IPS-15b (cell line): ENCODE results near the gene ELK3.
A peak's percentile ranks its signal among the peaks of the same experiment; 100 is the strongest.

Source experiments
- H3K27me3 ChIP-seq: one replicate; pipeline ENCODE4 v1.6.1; 2013; ENCODE audit warnings: low read length; ENCODE audit not compliant: control insufficient read depth, insufficient read depth
- H3K36me3 ChIP-seq: one replicate; pipeline ENCODE4 v1.6.1; 2013; ENCODE audit warnings: low read length; ENCODE audit not compliant: control insufficient read depth, insufficient read depth
- H3K4me1 ChIP-seq: one replicate; pipeline ENCODE4 v1.6.1; 2013; ENCODE audit warnings: mild to moderate bottlenecking, low read length; ENCODE audit not compliant: control insufficient read depth, insufficient read depth
- H3K4me3 ChIP-seq: one replicate; pipeline ENCODE4 v1.5.1; 2013; ENCODE audit warnings: low read depth, low read length
- H3K9ac ChIP-seq: one replicate; pipeline ENCODE4 v1.6.1; 2013; ENCODE audit warnings: low read depth, mild to moderate bottlenecking, low read length
- H3K9me3 ChIP-seq: one replicate; pipeline ENCODE4 v1.6.1; 2013; ENCODE audit warnings: mild to moderate bottlenecking, low read length; ENCODE audit not compliant: control insufficient read depth, insufficient read depth

ELK3 gene

GRCh38 chr12:96193725-96194575, at the start of gene ELK3:
ELK3 (plus strand) TSS chr12:96194375.
- Histone ChIP-seq H3K4me1 (peaks cover 2% of the 10 kb centered on the region), H3K27me3 (peaks cover 11% of the 10 kb centered on the region), H3K36me3 (no peaks in the 10 kb centered on the region), H3K9ac (no peak within 1 kb of the TSS), H3K4me3 (peak within 1 kb of the TSS; percentile 85), H3K9me3 (no peaks in the 10 kb centered on the region)

- no peaks in the 10 kb centered on the region for H3K27me3 ChIP-seq
- H3K9ac ChIP-seq = no peak overlapping the region
- H3K9me3 ChIP-seq = no peaks in the 10 kb centered on the region
- no peaks in the 10 kb centered on the region for H3K36me3 ChIP-seq
- H3K4me3 ChIP-seq = no peak overlapping the region
- no peaks in the 10 kb centered on the region for H3K4me1 ChIP-seq
Measured at GRCh38 chr12:96146747-96147146, 47.4 kb upstream of the ELK3 start.

- Histone ChIP-seq H3K36me3 (no peaks in the 10 kb centered on the region), H3K9ac (no peak overlapping the region), H3K4me3 (no peak overlapping the region), H3K4me1 (no peaks in the 10 kb centered on the region), H3K9me3 (no peaks in the 10 kb centered on the region), H3K27me3 (no peaks in the 10 kb centered on the region)
Measured at GRCh38 chr12:96150442-96150841, 43.7 kb upstream of the ELK3 start.

- Histone ChIP-seq H3K36me3 (no peaks in the 10 kb centered on the region), H3K4me3 (no peak overlapping the region), H3K9me3 (no peaks in the 10 kb centered on the region), H3K4me1 (no peaks in the 10 kb centered on the region), H3K27me3 (no peaks in the 10 kb centered on the region), H3K9ac (no peak overlapping the region)
Measured at GRCh38 chr12:96152164-96152563, 42.0 kb upstream of the ELK3 start.

GRCh38 chr12:96153131-96153725, 40.9 kb upstream of the ELK3 start:
- no peaks in the 10 kb centered on the region for H3K9me3 ChIP-seq
- no peaks in the 10 kb centered on the region for H3K27me3 ChIP-seq
- H3K9ac ChIP-seq = no peak overlapping the region
- H3K4me3 ChIP-seq = no peak overlapping the region
- no peaks in the 10 kb centered on the region for H3K4me1 ChIP-seq
- no peaks in the 10 kb centered on the region for H3K36me3 ChIP-seq

DNA sequence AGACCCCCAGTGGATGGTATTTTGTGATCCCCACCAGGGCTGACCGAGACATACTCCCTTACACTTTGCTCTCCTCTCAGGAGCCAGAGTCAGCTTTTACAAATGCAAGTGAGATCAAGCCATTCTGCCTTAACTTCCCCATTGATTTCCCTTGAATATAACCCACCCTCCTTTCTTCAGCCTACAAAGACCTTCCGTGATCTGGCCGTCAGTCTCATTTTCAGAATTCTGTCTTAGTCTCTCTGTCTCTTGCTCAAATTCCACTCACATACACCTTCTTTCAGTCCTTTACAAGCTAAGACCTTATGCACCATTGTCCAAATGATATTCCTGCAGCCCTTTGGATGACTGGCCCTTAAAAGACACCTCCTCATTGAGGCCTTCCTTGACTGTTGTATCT, 39.0 kb upstream of the ELK3 start:
- no peaks in the 10 kb centered on the region for H3K4me1 ChIP-seq
- H3K9ac ChIP-seq = no peak overlapping the region
- no peaks in the 10 kb centered on the region for H3K36me3 ChIP-seq
- H3K4me3 ChIP-seq = no peak overlapping the region
- no peaks in the 10 kb centered on the region for H3K27me3 ChIP-seq
- H3K9me3 ChIP-seq = no peaks in the 10 kb centered on the region

- Histone ChIP-seq H3K36me3 (no peaks in the 10 kb centered on the region), H3K9me3 (no peaks in the 10 kb centered on the region), H3K4me3 (no peak overlapping the region), H3K9ac (no peak overlapping the region), H3K27me3 (no peaks in the 10 kb centered on the region), H3K4me1 (no peaks in the 10 kb centered on the region)
Measured at GRCh38 chr12:96155781-96156180, 38.4 kb upstream of the ELK3 start.

GRCh38 chr12:96156211-96156610, 38.0 kb upstream of the ELK3 start:
- Histone ChIP-seq H3K9ac (no peak overlapping the region), H3K9me3 (no peaks in the 10 kb centered on the region), H3K36me3 (no peaks in the 10 kb centered on the region), H3K4me1 (no peaks in the 10 kb centered on the region), H3K4me3 (no peak overlapping the region), H3K27me3 (no peaks in the 10 kb centered on the region)

DNA sequence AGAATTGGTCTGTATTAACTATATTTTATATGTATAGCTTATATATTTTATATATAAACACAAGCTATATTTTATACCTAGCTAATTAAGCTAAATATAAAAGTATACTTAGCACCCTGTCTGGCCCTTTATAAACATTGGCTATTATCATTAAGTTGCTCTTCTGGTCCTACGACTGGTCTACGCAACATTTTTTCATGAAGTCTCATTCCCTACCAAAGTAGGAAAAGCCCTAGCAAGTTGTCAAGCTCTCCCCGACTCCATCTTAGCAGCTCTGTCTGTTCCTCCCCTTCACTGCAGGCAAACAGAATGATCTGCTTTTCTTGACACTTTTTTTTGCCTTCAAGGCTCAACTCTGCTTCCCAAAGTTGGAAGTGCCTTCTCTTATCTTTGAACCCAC, 36.7 kb upstream of the ELK3 start:
- H3K27me3 ChIP-seq = no peaks in the 10 kb centered on the region
- no peak overlapping the region for H3K9ac ChIP-seq
- no peaks in the 10 kb centered on the region for H3K36me3 ChIP-seq
- no peak overlapping the region for H3K4me3 ChIP-seq
- no peaks in the 10 kb centered on the region for H3K4me1 ChIP-seq
- no peaks in the 10 kb centered on the region for H3K9me3 ChIP-seq

- Histone ChIP-seq H3K36me3 (no peaks in the 10 kb centered on the region), H3K27me3 (no peaks in the 10 kb centered on the region), H3K9me3 (no peaks in the 10 kb centered on the region)
Measured at GRCh38 chr12:96164951-96165811, 29.0 kb upstream of the ELK3 start.

DNA sequence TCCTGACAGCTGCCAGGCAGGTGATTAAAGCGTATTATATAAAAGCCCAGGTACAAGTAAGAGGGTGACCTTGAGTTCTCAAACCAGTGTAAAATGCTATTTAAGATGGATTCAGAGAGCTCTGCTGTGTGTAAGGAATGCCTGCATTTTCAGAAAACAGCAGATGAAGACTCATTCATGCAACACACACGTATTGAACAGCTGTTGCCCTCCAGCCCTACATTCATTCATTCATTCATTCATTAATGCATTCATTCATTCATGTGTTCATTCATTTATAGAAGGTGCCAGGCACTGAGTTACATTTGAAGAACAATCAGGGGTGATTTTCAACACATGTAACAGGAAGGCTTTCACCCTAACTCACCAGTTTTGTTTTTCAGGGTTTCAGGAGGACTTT, 27.4 kb upstream of the ELK3 start:
- Histone ChIP-seq H3K27me3 (no peaks in the 10 kb centered on the region), H3K4me3 (no peak overlapping the region), H3K4me1 (no peaks in the 10 kb centered on the region), H3K9me3 (no peaks in the 10 kb centered on the region), H3K9ac (no peak overlapping the region), H3K36me3 (no peaks in the 10 kb centered on the region)

More at GRCh38 chr12:96164951-96165811, 29.0 kb upstream of the ELK3 start:
- no peak overlapping the region for H3K4me3 ChIP-seq
- no peaks in the 10 kb centered on the region for H3K4me1 ChIP-seq
- no peak overlapping the region for H3K9ac ChIP-seq
